ENCODE results near the gene SGMS1.
"Not testable (repeated sequence)": the region's sequence is repeated elsewhere in the genome, so short reads cannot be mapped to it uniquely, and the experiment has no call there.

SGMS1 gene

DNA sequence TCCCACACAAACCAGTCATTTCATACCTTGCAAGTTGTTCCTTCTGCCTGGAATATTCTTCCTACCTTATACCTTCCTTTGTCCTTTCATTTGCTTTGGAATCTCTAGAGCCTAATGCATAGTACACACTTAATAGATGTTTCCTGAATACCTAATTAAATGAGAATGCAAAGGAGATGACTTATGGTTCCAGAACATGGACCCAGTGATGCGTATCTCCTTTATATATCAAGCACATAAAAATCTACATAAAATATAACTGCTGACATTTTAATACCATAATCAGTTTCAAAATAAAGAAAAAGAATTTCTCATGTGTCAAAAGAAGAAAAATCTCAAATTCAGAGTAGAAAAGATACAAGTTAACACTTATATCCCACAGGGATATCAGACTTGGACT lies 261.8 kb downstream of the SGMS1 start:
- H3K4me3 ChIP-seq (ENCODE audit: low read length): no peak overlapping the region; the same call in 1 of the 2 replicates
- TF ChIP-seq ZNF274 (IDR thresholded peaks at IDR 0.05; ENCODE audit: low read depth, low read length): no peak

DNA sequence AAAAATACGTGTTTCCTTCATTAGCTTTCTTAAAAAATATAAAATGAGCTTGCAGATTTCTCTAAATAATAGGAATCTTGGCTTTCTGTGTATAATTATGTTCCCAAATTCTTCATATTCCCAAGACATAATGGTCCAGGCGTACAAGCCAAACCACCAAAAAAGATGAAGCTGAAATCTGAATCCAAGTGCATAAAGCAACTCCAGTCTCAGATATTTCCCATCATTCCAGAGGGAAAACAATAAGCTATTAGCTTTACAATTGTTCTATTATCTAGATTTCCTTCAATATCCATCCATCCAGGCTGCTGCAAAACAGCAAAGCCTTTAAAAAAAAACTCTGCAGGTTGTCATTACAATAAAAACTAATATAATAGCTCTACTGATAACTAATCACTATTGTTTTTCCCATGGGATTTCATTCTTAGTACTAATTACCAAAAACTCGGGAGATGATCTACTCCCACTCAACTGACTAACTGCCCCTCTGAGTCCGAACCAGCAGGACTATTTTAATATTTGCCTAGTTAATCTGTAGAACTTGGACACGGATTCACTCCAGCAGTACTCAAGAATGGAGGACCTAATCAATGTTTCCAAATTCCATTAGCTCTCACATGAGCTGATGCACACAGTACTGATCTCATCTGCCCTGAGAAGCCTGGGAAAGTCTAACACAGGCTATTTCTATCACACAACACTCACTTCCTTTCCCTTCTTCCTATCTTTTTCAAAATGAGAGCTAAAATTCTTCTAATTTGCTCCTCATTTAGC lies 263.5 kb downstream of the SGMS1 start:
- no peak overlapping the region for H3K4me3 ChIP-seq (ENCODE audit: low read length)
- TF ChIP-seq ZNF274 (IDR thresholded peaks at IDR 0.05; ENCODE audit: low read depth, low read length): no peak

DNA sequence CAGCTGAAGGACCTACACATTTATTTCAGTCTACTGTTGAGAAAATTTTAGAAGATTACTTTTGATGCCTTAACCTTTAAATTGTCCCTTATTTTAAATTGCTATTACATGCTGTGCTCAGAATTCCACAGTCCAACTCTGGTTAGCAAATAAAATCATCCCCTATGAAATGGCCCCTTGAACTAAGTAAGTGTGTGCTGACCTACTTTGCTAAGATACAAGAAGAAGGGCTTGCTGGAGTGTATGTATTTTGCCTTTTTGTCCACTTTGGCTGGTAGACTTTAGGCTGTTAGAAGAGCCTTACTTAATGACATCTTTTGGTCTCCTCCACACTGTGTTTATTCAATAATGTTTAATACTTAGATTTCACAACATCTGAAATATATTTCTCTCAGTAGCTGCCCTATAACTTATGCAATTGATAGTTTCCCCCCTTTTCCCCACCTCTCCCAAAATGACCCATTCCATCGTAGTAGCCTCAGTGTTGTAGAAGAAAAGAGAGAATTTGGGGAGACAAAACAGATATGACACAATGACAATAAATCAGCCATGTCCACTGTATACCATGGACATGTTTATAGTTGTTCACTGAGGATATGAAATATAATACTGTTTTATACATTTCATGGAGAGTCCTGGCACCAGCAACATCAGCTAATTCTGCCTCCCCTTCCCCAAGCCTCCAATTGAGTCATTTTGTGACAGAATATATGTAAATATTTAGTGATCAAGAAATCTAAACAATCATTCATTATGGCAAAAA lies 264.6 kb downstream of the SGMS1 start:
- TF ChIP-seq ZNF274 (IDR thresholded peaks at IDR 0.05; ENCODE audit: low read depth, low read length): no peak
- H3K4me3 ChIP-seq (ENCODE audit: low read length): no peak overlapping the region

DNA sequence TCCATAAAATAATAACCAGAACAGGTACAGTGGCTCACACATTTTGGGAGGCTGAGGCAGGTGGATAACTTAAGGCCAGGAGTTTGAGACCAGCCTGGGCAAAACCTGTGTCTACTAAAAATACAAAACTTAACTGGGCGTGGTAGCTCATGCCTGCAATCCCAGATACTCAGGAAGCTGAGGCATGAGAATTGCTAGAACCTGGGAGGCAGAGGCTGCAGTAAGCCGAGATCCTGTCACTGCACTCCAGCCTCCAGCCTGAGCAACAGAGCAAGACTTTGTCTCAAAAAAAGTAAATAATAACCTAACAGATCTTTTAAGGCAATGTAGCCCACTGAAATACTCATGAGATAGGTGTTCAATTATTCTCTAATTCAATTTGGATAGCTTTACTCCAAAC lies 265.3 kb downstream of the SGMS1 start:
- no peak for TF ChIP-seq ZNF274 (IDR thresholded peaks at IDR 0.05; ENCODE audit: low read depth, low read length)
- H3K4me3 ChIP-seq (ENCODE audit: low read length): no peak overlapping the region

DNA sequence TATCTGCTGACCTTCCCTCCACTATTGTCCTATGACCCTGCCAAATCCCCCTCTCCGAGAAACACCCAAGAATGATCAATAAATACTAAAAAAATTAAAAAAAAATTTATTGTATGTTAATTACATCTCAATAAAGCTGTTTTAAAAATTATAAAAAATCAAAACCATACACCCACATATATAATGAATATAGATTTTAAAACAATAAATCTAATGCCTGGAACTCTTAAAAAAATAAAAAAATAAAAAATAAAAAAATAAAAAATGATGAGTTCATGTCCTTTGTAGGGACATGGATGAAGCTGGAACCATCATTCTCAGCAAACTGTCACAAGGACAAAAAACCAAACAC lies 267.3 kb downstream of the SGMS1 start:
- H3K4me3 ChIP-seq (ENCODE audit: low read length): not testable (repeated sequence)

DNA sequence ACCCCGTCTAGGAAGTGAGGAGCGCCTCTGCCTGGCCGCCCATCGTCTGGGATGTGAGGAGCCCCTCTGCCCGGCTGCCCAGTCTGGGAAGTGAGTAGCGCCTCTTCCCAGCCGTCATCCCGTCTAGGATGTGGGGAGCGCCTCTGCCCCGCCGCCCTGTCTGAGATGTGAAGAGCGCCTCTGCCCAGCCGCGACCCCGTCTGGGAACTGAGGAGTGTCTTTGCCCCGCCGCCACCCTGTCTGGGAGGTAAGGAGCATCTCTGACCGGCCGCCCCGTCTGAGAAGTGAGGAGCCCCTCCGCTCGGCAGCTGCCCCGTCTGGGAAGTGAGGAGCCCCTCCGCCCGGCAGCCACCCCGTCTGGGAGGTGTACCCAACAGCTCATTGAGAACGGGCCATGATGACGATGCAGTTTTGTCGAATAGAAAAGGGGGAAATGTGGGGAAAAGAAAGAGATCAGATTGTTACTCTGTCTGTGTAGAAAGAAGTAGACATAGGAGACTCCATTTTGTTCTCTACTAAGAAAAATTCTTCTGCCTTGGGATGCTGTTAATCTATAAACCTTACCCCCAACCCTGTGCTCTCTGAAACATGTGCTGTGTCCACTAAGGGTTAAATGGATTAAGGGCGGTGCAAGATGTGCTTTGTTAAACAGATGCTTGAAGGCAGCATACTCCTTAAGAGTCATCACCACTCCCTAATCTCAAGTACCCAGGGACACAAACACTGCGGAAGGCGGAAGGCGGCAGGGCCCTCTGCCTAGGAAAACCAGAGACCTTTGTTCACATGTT lies 267.9 kb downstream of the SGMS1 start:
- H3K4me3 ChIP-seq (ENCODE audit: low read length): not testable (repeated sequence)

DNA sequence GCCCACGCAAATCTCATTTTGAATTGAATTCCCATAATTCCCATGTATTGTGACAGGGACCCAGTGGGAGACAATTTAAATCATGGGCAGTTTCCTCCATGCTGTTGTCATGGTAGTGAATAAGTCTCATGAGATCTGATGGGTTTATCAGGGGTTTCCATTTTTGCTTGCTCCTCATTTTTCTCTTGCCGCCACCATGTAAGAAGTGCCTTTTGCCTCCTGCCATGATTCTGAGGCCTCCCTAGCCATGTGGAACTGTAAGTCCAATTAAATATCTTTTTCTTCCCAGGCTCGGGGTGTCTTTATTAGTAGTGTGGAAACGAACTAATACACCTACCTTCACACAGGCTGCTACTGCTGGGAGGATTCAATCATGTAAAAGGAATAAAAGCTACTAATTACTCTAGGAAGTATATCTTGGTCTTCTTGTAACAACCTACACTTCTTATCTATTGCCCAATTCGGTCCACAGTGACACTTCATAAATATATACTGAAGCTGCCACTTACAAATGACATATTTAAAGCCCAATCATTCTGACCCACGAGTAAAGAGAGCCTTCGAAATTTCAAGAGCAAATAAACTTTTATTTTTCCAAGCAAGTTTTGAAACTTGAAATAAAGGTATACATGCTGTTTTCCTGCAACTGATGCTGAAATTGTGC lies 272.1 kb downstream of the SGMS1 start:
- no peak overlapping the region for H3K4me3 ChIP-seq (ENCODE audit: low read length)
- TF ChIP-seq ZNF274 (IDR thresholded peaks at IDR 0.05; ENCODE audit: low read depth, low read length): no peak

DNA sequence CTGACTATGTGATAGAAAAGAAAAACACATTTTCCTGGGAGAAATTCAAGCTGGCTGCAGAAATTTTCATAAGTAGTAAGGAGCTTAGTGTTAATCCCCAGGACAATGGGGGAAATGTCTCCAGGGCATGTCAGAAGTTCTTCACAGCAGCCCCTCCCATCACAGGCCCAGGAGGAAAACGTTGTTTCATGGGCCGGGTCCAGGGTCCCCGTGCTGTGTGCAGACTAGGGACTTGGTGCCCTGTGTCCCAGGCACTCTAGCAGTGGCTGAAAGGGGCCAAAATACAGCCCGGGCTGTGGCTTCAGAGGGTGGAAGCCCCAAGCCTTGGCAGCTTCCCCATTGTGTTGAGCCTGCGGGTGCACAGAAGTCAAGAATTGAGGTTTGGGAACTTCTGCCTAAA lies 273.4 kb downstream of the SGMS1 start:
- no peak for TF ChIP-seq ZNF274 (IDR thresholded peaks at IDR 0.05; ENCODE audit: low read depth, low read length)
- H3K4me3 ChIP-seq (ENCODE audit: low read length): no peak overlapping the region

DNA sequence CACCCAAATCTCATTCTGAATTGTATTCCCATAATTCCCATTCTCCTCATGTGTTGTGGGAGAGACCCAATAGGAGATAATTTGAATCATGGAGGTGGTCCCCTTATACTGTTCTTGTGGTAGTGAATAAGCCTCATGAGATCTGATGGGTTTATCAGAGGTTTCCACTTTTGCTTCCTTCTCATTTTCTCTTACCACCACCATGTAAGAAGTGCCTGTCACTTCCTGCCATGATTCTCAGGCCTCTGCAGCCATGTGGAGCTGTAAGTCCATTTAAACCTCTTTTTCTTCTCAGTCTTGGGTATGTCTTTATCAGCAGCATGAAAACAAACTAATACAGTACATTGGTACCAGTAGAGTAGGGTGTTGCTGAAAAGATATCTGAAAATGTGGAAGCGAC lies 274.2 kb downstream of the SGMS1 start:
- TF ChIP-seq ZNF274 (IDR thresholded peaks at IDR 0.05; ENCODE audit: low read depth, low read length): no peak
- H3K4me3 ChIP-seq (ENCODE audit: low read length): no peak overlapping the region

DNA sequence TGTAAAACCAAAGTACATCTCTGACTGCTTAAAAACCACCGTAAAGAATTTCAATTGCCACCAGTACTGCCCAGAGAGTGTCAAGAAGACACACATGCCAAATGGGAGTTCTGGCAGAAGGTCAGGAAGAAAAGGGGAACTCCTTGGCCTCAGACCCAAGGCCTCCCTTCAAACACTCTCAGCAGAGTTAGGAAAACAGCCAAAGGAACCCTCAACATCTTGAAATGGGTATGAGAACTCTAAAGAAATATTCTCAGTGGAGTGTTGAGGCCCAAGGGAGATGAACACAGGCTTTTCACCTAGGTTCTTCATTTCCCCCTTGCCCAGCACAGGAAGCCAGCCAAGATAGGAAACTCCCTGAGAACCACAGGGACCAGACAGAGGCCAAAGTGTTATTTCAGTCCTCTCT lies 276.4 kb downstream of the SGMS1 start:
- no peak for TF ChIP-seq ZNF274 (IDR thresholded peaks at IDR 0.05; ENCODE audit: low read depth, low read length)
- H3K4me3 ChIP-seq (ENCODE audit: low read length): no peak overlapping the region; the same call in 1 of the 2 replicates

DNA sequence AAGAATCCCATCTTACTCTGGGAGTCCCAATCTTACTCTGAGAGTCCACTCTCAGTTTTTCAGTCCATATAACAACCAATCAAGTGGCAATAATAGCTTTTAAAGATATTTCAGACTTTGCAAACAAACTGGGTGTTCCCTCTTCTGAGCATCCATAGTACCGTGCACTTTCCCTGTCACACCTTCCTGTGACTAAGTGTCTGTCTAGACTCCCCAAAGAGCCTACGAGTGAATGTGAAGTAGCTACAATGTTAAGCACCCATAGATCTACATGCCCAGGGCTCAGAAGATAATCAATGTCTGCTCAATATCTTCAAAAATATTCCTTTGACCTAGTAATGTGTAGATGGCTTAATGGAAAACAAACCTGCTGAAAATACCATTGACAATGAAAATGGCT lies 276.8 kb downstream of the SGMS1 start:
- H3K4me3 ChIP-seq (ENCODE audit: low read length): no peak overlapping the region
- TF ChIP-seq ZNF274 (IDR thresholded peaks at IDR 0.05; ENCODE audit: low read depth, low read length): no peak

DNA sequence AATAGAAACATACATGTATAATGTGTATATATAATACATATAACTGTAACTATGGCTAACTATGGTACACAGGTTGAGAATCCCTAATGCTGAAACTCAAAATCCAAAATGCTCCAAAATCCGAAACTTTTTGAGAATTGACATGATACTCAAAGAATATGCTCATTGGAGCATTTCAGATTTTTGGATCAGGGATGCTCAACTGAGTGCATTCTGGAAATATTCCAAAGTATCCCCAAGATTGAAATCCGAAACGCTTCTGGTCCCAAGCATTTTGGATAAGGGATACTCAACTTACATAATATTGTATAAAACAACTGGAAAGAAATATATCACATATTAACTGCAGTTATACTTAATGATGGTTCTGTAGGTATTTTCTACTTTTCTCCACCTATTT lies 278.2 kb downstream of the SGMS1 start:
- TF ChIP-seq ZNF274 (IDR thresholded peaks at IDR 0.05; ENCODE audit: low read depth, low read length): no peak

DNA sequence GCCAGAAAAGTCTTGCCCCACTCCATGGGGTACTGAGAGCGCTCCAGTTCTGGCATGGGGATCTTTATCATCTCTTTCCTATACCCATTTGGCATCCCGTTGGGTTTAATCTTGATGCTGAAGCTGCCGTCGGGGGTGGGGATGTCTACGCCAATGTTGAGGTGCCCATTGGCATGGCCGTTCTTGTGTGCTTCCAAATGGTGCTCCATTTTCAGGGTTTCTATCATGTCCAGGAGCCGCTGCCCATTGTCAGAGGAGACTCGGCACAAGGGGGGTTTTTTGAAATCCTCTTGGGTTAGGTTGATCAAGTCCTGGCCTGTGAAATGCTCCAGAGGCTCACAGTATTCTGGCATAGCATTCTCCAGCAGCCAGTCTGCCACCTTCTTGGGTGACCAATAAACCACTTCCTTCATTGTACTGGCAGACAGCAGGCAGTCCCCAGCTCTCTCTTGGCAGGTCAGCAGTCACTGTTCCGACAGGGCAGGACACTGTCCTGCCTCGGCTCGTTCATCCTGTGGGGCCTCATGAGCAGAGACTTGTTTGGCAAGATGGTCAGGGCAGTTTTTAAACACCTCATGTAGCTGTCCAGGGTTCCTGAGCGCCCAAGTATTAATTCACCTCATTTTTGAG lies 279.9 kb downstream of the SGMS1 start:
- no peak for TF ChIP-seq ZNF274 (IDR thresholded peaks at IDR 0.05; ENCODE audit: low read depth, low read length)
- H3K4me3 ChIP-seq (ENCODE audit: low read length): no peak overlapping the region

More for the DNA sequence above, 278.2 kb downstream of the SGMS1 start:
- no peak overlapping the region for H3K4me3 ChIP-seq (ENCODE audit: low read length)

DNA sequence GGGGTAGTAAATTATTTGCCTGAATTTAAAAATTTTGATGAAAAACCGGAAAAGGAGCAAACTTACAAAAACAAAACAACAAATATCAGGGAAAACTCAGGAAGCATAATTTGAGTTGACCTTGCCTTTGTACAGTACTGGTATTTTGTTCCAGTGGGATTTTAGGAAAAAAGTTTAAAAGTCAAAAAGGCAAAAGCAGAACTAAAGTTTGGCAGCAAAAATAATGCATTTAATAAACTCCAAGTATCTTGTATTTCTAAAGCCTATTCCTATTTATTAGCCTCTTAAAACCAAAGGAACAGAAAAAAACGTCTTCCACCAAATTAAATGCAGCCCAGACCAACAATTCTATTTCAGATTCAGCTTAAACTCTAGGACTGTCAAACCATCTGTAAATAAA lies 281.8 kb downstream of the SGMS1 start:
- H3K4me3 ChIP-seq (ENCODE audit: low read length): no peak overlapping the region
- TF ChIP-seq ZNF274 (IDR thresholded peaks at IDR 0.05; ENCODE audit: low read depth, low read length): no peak
